Midbrain (tissue), 1 donor: Measurements from ENCODE around the gene PHF8.

Experiments used
- DNase-seq: peaks from one replicate; lab custom pipeline; 2025; lab: John Stamatoyannopoulos, UW

Gene PHF8

DNA sequence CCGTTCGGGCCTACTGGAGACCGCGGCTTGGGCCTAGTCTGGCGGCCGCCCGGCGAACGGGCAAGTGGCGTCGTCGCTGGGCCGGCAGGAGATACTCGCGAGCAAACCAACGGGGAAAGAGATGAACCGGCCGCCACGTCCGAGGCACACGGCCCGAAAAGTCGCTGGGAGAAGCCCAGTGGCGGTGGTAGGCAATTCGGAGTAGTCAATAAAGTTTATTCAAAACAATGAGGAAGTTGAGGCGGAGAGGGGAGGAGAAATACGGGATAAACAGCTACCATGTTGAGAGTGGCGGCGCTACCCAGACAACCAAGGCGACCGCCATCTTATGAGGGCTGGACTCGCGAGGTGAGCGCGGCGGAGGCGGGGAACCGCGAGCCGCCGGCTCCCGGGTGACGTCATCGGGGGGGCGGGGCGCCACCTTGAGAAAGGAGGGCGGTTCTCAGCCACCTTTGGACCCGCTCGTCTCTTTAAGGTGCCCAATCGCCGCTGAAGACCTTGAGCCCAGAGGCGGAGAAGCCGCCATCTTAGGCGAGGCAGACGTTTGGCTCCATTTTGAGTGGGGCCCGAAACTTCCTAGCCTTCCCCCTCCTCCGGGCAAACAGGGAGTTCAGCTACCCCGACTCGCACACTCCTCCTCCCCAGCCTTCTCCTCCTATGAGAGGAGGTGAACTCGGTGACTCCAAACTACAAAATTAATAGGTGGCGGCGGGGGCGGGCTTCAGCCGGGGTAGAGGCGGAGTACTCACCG is at the start of gene PHF8:
TSS of gene PHF8 (minus strand) at position 348 of the 751 bp plus-strand sequence. CDS start 1,745 bp downstream, outside the sequence.
- peak; percentile 87 for DNase-seq

- DNase-seq: no peak
Observed at GRCh38 chrX:54093571-54093970, 49.3 kb upstream of the PHF8 start.

DNA sequence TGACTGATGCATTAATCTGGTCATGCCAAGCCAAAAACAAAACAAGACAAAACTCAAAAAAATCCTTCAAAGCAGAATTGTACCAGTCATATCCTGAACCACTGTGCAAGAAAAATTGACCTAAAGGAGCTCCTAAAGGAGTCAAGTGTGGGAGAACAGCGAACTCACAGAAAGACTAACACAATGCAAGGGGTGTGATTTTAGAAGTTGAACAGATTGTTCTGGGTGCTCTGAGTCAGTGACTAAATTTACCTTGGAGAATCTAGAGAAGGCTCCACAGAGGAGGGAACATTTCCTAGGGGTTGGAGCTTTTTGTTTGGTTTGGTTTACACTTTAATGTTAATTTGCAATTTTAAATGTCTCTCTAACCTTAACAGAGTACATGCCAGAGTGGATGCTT is 48.9 kb upstream of the PHF8 start:
- no peak for DNase-seq

GRCh38 chrX:54090880-54091279 is 46.6 kb upstream of the PHF8 start:
- no peak for DNase-seq

DNA sequence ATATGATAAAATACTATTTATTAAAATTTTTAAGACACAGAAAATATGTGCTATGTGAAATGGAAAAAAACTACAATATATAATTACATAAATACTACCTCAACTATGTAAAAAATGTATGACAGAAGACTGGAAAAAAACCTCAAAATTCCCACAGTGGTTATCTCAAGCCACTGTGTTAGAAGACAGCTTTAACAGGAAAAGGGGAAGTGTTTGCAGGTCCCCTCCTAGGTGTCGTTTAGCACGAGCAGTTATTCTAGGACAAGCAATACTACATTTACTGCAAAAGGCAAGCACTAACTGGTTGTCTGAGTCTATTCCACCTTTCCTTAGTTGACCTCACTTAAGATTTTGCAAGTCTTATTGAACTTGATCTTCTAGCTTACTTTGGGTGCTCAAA is 44.9 kb upstream of the PHF8 start:
- DNase-seq: no peak

- DNase-seq: no peak
Observed at GRCh38 chrX:54087661-54088060, 43.4 kb upstream of the PHF8 start.

DNA sequence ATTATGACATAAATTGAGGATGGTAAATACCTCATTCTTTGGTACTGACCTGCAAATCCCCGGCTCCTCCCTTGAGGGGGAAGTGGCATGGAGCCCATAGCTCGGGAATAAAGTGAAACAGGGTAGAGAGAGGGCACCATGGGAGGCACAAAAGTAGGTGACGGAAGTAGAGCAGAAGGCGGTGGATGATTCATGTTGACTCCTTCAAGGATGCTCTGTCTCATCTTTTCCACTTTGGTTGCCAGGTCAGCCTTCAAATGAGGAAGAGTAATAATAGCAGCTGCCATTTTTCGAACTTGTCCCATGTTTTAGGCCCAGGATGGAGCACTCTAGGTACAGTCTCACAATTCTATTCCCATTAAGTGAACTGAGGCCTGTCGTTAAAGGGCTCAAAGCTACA is 41.4 kb upstream of the PHF8 start:
- DNase-seq: no peak

DNA sequence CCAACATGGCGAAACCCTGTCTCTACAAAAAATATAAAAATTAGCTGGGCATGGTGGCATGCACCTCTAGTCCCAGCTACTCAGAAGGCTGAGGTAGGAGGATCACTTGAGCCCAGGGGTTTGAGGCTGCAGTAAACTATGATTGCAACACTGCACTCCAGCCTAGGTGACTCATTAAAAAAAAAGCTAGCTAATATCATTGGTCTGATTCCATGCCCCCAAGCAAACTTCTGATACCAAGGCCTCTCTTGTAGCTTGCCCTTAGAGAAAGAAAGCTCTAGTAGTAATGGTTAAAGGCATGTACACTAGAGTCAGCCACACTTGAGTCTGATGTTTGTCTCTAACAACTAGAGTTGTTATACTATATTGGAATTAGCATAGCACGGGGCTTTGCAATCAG is 32.6 kb upstream of the PHF8 start:
- no peak for DNase-seq

DNA sequence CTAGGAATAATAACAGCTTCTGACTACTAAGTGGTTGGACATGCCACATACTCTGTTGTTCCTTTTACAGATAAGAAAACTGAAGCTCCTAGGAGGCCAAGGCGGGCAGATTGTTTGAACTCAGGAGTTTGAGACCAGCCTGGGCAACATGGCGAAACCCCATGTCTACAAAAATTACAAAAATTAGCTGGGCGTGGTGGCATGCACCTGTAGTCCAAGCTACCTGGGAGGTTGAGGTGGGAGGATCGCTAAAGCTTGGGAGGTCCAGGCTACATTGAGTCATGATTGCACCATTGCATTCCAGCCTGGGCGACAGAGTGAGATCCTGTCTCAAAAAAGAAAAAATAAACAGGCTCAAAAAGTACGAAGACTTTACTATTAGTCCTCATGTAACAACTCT is 30.6 kb upstream of the PHF8 start:
- DNase-seq: no peak

DNA sequence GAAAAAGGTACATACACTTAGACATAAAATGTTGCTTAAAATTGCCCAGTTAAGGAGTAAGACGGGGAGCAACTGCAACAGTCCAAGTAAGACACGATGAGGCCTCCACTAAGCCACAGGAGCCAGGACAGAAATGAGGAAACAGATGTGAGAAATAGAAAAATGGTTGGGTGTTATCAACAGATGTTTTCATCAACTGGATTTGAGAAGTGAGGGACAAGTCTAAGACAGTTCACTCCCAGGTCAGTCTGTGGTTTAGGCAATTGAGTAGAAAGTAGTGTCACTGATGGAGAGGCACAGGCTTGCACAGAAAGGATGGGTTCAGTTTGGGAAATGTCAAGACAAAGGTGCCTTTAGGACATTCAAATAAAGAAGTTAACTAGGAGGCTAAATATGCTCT is 23.5 kb upstream of the PHF8 start:
- no peak for DNase-seq

- DNase-seq: no peak
Observed at GRCh38 chrX:54066841-54067240, 22.6 kb upstream of the PHF8 start.

DNA sequence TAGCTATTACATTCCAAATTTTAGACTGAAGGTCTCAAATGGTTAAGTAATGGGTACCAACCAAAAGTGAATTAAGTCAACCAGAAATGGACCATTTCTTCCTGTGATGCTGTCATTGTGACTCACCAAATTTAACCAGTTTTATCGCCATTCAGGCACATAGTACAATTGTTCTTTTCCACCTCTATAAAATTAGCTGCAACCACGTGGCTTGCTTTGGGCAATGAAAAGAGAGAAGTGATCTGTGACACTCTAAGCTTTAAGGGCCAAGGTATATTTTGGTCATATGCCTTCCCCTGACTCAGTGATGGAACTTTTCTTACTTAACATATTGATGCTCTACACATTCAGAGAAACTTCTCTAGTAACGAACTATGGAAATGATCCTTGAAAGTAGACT is 20.3 kb upstream of the PHF8 start:
- DNase-seq: no peak

GRCh38 chrX:54063361-54063760 is 19.1 kb upstream of the PHF8 start:
- DNase-seq: no peak

- DNase-seq: no peak
Observed at GRCh38 chrX:54049801-54050200, 5.5 kb upstream of the PHF8 start.

GRCh38 chrX:54048412-54048811 is 4.1 kb upstream of the PHF8 start:
- no peak for DNase-seq

DNA sequence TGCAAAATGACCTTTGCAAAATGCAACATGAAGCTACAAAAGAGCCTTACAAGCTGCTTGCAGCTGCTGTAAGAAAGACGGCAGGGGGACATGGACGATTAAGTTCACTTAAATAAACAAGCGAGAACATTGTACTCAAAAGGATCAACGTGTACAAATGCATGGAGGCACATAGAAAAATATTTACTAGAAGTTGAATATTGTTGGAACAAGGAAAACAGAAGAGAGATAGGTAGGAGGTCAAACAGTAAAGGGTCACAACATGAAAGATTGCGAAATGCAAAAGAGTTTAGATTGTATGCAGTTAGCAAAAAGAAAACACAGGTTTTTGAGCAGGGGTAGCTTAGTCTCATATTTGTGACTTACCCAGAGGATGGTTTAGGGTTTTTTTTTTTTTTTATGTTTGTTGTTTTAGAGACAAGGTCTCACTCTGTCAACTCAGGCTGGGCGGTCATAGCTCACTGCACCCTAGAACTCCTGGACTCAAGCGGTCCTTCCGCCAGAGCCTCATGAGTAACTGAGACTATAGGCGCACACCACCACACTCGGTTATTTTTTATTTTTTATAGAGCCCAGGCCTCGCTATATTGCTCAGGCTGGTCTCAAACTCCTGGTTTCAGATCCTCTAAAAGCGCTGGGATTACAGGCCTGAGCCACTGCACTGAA is 1.4 kb upstream of the PHF8 start:
- no peak for DNase-seq

GRCh38 chrX:54044877-54045338 is 635 bp upstream of the PHF8 start:
- no peak for DNase-seq

DNA sequence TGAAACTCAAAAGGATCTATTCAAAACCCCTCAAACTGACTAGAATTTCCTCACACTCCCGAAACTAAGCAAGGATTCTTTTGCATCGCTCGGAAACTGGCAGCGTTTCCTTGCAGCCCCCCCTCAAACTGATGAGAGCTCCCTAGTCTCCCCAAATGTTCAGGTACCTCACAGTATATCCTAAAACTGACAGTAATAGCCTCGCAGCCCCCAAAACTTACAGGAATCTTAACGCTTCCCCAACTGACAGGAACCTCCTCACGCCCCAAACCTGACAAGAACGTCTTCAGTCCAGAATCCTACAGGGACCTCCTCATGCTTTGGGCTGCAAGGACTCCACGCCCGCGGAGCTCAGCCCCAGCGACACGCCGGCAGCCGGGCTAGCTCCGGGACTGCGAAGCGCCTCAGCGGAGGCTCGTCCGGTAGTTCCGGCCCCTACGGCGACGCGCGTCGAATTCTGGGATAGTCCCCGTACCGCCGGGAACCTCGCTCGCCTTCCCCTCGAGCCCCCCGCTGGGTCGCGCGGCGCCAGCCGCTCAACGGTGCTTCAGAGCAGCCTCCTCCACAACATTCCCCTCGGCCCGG is 640 bp downstream of the PHF8 start:
- DNase-seq: no peak

- no peak for DNase-seq
Observed at GRCh38 chrX:54043056-54043455, 1.2 kb downstream of the PHF8 start.

- peak; percentile 24 for DNase-seq
Observed at GRCh38 chrX:54042609-54043021, 1.7 kb downstream of the PHF8 start.

DNA sequence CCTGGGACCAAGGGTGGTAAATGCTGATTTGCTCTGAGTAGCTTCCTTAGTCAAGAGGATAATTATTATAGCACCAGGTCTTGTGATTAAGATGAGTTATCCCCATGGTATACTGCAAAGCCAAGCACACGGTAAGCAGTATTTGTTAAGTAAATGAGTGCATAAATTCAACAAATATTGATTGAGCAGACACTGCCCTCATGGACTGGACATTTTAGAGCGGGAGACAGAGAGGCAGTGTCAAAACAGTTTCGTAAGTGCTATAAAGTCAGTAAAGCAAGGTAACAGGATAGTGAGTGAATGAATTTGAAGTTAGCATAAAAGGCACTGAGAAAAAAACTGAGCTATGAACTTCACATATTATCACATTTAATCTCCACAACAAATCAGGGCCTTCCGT is 13.9 kb downstream of the PHF8 start:
- no peak for DNase-seq

DNA sequence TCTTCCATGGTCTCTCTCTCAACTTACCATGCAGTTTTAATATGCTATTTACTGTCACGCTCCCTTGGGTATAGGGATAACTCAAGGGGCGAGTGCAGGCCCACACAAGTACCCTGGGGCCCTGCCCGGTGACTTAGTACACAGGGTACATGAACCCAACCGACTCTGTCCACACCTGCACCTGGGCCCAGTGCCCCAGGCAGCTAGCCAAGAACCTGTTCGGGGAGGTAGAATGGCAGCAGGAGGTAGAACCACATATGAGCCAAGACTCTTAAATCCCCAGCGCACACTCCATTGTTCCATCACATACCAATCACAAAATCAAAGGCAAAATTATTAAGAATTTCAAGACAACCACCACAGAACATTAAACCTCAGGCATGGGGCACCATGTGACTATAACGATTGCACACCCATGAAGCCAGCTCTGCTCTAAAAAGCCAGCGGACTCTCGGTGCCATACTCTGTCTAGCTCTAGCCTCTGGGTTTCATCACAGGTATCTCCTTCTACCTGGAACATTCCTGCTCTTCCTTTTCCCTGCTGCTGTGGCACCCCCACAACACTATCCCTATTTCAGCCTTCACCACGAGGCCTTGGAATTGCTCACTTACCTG is 14.6 kb downstream of the PHF8 start:
- DNase-seq: no peak

DNA sequence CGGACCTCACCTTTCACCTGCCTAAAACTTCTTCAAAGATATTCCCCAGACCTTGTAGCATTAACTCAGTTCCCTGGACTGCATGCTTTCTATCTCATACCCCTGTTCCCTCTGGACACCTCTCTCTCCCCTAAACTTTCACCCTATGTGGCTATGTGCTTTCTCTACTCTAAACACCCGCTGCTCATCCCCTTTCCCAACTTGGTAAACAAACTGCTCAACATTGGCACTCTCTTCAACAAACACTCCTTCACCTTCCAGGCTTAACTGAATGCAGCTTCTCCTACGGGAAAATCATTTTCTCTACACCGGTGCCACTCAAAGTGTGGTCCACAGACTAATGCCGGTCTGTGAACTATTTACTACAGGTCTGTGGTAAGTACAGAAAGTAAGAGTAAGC is 19.9 kb downstream of the PHF8 start:
- DNase-seq: no peak
